GM18868 (cell line): ENCODE measurements around the gene STBD1.
"Not testable (repeated sequence)": the region's sequence is repeated elsewhere in the genome, so short reads cannot be mapped to it uniquely, and the experiment has no call there.

ENCODE experiments used
- ATAC-seq: cut with Tn5 transposase; IDR thresholded peaks from one replicate; pipeline ENCODE4 v1.9.1; 2021; ENCODE audit warnings: mild to moderate bottlenecking, moderate library complexity; ENCODE audit not compliant: unreplicated experiment

Gene STBD1

DNA sequence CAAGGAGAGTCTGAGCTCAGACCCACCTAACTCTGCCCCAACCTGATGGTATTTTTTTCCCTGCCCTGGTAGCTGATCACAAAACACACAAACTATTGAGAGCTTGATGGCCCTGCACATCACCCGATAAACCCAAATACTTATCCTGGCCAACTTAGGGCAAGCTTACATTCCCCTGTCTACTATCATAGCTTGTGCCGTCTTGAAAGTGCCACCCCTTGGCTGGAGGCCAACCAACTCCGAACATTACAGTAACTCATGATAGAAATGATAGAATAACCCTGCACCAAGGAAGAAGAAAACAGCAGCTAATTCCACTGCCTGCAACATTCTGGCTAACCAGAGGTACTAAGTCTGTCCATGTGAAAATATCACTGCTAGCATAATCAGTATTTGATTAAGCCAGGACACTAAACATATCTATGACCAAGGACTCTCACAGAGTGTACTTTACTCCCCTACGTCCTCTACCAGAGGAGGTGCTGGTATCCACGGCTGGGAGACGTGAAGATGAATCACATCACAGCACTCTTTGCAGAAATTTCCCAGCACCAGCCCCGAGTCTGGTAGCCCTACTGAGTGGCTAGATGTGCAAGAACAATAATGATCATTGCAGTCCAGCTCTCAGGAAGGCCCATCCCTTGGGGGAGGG, 8.9 kb downstream of the STBD1 start:
- no peak for ATAC-seq

DNA sequence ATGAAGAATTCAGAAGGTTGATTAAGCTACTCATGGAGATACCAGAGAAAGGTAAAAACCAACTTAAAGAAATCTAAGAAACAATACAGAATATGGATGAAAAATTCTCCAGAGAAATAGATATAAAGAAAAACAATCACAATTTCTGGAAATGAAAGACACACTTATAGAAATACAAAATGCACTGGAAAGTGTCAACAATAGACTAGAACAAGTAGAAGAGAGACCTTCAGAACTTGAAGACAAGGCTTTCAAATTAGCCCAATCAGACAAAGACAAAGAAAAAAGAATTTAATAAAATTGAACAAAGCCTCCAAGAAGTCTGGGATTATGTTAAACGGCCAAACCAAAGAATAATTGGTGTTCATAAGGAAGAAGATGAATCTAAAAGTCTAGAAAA, 9.6 kb downstream of the STBD1 start:
- no peak for ATAC-seq

DNA sequence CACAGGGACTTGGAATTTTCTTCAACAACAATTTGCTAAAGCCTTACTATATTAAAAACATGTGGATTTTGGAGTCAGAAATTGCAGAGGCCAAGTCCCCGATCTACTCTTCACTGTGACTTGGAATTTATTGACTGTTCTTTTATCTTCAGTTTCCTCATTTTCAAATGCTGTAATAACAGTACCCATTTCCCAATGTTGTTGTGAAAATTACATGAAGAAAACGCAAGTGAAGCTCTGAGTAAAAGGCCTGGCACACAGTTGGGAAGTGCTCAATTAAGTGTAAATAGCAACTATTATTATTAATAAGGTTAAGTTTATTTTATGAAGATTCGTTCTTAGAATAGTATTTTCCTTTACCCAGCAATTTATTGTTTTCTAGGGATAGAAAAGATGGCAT, 15.7 kb downstream of the STBD1 start:
- no peak for ATAC-seq

DNA sequence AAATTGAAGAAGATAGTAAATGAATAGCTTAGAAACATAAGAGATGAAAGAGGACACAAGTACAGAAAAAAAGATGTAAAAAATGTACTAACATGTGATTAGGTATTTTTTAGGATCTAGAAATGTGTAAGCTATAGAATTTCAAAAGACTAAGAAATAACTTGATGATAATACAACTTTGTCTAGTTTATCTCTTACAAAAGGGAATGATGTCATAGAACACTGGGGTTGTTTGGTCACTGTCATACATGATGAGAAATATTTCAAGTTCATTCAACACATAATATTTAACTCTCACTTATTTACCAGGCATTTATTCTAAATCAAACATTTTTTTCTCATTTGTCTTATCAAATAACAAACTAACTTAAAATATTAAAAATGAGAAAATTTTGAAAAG, 18.5 kb downstream of the STBD1 start:
- ATAC-seq, result no peak

DNA sequence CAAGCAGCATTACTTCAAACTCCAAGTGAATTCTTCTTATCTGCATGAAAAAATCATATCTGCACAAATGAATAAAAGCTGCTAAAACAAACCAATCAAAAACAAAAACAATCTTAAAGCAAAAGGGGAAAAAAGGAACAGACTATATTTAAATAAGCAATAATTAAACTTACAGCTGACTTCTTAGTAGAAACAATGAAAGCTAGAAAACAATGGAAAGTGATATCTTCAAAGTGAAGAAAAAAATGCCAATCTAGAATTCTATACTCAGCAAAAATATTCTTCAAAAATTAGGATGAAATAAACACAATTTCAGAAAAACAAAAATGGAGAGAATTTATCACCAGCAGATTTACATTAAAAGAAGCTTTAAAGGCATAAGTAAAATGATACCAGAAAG, 20.0 kb downstream of the STBD1 start:
- no peak for ATAC-seq

DNA sequence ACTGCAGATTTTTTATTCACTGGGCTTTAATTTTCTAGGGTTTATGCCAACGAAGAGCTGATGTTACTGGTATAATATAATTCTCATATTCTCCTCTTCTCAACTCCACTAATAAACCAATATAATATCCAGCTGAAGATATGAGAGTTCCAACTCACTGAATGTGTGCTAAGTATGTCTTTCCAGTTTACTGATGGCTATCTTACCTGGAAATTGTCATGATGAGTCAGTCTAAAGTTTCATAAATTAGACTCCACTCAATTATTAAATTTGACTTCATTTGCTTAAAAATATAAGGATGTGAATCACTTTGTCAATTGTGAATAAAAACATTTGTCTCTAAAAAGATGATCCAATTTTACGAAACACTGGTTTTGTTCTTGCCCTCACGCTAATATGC, 28.4 kb downstream of the STBD1 start:
- ATAC-seq, result no peak

DNA sequence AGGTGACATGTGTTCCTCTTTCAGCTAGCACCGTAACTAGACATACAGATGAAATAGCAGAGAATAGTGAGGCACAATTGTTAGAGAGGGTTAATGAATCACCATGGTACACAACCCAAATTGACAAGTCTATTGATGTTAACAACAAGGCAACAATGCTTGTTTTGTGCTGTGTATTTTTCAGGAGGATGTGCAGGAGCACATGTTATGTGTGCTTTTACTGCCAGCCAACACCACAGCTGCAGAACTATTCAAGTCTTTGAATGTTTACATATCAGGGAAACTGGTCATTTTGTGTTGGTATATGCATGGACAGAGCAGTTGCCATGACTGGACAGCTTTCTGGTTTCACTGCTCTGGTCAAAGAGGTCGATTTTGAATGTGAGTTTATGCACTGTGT, 32.8 kb downstream of the STBD1 start:
- no peak for ATAC-seq

DNA sequence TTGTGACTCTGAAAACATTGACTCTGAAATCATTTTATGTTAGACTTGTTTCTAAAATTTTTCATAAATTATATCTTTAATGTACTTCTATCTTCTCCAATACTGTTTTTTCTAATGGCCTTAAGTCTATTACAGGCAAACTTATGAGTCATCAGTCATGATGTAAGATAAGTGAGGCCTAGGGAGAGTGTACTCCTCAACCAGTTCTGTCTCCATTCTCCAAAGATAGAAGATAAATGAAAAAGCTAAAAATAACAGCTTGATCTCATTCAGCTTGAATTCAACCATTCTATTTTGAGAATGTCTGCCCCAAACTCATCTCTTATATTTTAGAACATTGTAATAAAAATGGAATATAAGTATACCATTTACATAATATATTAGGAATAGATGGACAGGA, 34.5 kb downstream of the STBD1 start:
- no peak for ATAC-seq

DNA sequence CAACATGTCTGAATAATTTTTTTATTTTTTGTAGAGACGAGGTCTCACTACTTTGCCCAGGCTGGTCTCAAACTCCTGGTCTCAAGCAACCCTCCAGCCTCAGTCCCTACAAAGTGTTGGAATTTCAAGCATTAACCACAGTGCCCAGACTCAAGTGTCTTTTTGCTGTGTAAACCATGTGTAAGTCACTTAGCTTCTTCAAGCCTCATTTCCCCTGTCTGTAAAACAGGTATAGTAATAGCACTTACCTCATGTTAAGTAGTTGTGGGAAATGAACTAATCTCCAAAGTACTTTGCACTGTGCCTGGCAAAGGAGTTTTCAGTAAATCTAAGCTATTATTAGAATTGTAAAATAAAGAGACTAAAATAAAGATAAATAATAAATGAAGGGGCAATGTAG, 35.7 kb downstream of the STBD1 start:
- no peak for ATAC-seq

DNA sequence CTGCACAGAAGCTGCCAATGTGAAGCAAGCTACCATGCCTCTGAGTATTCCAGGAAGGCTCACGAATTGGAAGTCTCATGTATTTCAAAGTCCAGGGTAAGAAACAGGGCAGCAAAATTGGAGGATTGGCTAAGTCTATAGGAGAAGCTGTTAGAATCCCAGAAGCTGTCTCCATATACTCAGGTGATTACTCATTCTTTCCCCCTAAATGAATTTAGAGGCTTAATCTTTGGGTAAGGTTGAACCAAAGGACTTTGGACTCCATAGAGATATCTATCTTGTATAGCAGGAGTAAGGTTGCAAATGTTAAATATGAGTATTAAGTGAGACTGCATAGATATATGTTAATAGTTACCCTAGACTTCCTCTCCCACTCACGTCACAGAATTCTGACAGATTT, 36.3 kb downstream of the STBD1 start:
- ATAC-seq, result no peak

DNA sequence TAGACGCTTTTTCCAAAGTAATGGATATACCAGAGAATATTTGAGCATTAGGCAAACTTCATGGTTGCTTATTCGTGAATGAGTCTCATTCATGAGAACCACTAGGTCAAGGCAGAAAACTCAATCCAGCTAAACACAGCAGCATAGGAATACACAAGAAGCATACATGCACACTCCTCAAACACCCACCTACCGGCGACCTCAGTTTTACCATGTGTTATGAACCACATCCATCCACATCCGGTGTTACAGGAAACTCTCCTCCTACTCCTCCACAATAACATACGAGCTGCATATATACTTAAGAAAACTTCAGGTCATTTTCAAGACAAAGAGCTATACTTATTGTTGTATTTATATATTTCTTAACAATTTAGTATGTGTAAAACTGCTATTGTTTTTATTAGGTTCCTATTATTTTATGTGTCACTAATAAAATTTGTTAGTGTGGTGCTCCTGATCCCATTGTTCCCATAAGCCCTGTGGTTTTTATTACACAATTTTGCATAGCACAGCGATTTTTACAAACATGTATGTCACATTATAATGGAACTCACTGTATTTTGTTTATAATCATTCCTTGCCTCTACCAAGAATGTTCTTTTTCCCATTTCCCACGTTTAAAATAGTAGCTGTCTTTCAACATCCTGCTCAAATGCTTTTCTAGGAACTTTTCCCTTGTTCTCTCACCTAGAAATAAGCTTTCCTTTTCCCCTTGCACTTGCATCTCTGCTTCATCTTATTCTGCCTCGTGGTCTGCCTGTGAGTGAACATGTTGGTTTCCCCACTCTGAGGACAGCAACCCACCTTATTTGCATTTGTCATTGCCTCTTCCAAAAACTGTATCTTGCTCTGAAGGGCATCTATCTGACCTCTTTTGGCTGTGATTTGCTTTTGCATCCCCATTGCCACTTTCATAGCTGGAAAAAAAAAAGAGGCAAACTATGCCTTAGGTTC, 48.3 kb downstream of the STBD1 start:
- ATAC-seq, result no peak

DNA sequence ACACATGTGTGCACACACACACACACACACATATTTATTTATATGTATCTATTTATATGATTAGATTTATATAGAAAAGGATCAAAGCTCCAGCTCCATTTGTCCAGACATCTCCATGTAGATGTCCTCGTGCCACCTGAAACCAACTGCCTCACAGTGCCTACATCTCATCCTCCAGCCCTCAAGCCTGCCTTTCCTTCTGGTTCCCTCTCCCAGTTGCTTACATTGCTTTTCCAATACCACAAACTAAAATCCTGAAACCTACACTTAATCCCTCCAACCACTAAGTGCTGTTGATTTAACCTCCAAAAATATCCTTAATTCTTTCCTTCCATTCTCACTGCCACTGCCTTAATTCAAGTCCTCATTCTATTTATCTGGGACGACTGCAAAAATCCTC, 51.4 kb downstream of the STBD1 start:
- ATAC-seq, result no peak

DNA sequence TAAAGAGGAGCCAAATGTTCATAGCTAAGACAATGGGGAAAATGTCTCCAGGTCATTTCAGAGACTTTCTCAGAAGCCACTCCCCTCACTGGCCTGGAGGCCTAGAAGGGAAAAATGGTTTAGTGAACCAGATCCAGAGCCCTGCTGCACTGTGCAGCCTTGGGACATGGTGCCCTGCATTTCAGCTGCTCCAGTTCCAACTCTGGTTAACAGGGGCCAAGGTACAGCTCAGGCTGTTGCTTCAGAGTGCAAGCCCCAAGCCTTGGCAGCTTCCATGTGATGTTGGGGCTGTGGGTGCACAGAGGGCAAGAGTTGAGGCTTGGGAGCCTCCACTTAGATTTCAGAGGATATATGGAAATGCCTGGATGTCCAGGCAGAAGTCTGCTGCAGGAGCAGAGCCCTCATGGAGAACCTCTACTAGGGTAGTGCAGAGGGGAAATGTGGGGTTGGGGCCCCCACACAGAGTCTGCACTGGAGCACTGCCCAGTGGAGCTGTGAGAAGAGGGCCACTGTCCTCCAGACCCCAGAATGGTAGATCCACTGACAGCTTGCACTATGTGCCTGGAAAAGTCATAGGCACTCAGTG, 53.4 kb downstream of the STBD1 start:
- ATAC-seq, result not testable (repeated sequence)
